Measurements from ENCODE around the gene DSE.

Gene DSE

GRCh38 chr6:116363759-116364158 lies 7.0 kb upstream of the DSE start:
- no peak for DNase-seq

GRCh38 chr6:116364321-116364720 lies 6.4 kb upstream of the DSE start:
- DNase-seq = no peak

- DNase-seq = no peak
Observed at GRCh38 chr6:116365743-116366142, 5.0 kb upstream of the DSE start.

GRCh38 chr6:116366740-116367275 lies 3.9 kb upstream of the DSE start:
- DNase-seq = no peak

GRCh38 chr6:116369540-116369939 lies 1.2 kb upstream of the DSE start:
- no peak for DNase-seq

- DNase-seq = no peak
Observed at GRCh38 chr6:116369964-116370759, 585 bp upstream of the DSE start.

- DNase-seq = no peak
Observed at GRCh38 chr6:116371120-116371917, 572 bp downstream of the DSE start.

GRCh38 chr6:116371918-116372209 lies 1.1 kb downstream of the DSE start:
- no peak for DNase-seq

GRCh38 chr6:116373300-116373699 lies 2.6 kb downstream of the DSE start:
- DNase-seq = no peak

- DNase-seq = no peak
Observed at GRCh38 chr6:116373940-116374339, 3.2 kb downstream of the DSE start.

- DNase-seq = no peak
Observed at GRCh38 chr6:116374586-116374985, 3.8 kb downstream of the DSE start.

- DNase-seq = no peak
Observed at GRCh38 chr6:116375262-116375661, 4.5 kb downstream of the DSE start.

- DNase-seq = no peak
Observed at GRCh38 chr6:116376149-116376548, 5.4 kb downstream of the DSE start.

- no peak for DNase-seq
Observed at GRCh38 chr6:116379764-116380163, 9.0 kb downstream of the DSE start.

- no peak for DNase-seq
Observed at GRCh38 chr6:116380346-116380745, 9.6 kb downstream of the DSE start.

- no peak for DNase-seq
Observed at GRCh38 chr6:116381000-116381399, 10.3 kb downstream of the DSE start.

- DNase-seq = no peak
Observed at GRCh38 chr6:116382587-116382986, 11.8 kb downstream of the DSE start.

- DNase-seq = no peak
Observed at GRCh38 chr6:116384727-116385458, 14.1 kb downstream of the DSE start.

GRCh38 chr6:116385459-116385802 lies 14.7 kb downstream of the DSE start:
- no peak for DNase-seq

- no peak for DNase-seq
Observed at GRCh38 chr6:116385921-116386320, 15.2 kb downstream of the DSE start.

GRCh38 chr6:116386581-116387299 lies 16.0 kb downstream of the DSE start:
- no peak for DNase-seq

- DNase-seq = no peak
Observed at GRCh38 chr6:116387374-116387773, 16.6 kb downstream of the DSE start.

GRCh38 chr6:116388924-116389323 lies 18.2 kb downstream of the DSE start:
- DNase-seq = no peak

Data from NCI-H1417 treated with DMSO at 0.1 percent for 48 hours (cell line).